A172 (cell line): ENCODE results near the gene LOC101059915. TPM values are rescaled to one million over a fixed set of nuclear protein-coding genes. Genes with fewer than 3 reads are reported as not detected.
"Not testable (repeated sequence)": the region's sequence is repeated elsewhere in the genome, so short reads cannot be mapped to it uniquely, and the experiment has no call there.

Experiments used
- DNase-seq: peaks from one replicate; pipeline ENCODE4 v3.0.0-alpha.2; 2015; ENCODE audit warnings: low spot score
- total RNA-seq: library from RNA; depleted of rRNA; stranded (reverse); fragments of >200 nt; shearing (Covaris generic); gene quantifications from 2 replicates; pipeline ENCODE4 v1.2.3, GENCODE V29; 2014; rRNA removed

The LOC101059915 gene

DNA sequence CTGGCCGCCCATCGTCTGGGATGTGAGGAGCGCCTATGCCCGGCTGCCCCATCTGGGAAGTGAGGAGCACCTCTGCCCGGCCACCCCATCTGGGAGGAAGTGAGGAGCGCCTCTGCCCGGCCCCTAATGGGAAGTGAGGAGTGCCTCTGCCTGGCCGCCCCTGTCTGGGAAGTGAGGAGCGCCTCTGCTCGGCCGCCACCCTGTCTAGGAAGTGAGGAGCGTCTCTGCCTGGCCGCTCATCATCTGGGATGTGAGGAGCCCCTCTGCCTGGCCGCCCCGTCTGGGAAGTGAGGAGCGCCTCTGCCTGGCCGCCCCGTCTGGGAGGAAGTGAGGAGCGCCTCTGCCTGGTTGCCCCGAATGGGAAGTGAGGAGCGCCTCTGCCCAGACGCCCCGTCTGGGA, 8.3 kb downstream of the LOC101059915 start:
- DNase-seq, result not testable (repeated sequence)

DNA sequence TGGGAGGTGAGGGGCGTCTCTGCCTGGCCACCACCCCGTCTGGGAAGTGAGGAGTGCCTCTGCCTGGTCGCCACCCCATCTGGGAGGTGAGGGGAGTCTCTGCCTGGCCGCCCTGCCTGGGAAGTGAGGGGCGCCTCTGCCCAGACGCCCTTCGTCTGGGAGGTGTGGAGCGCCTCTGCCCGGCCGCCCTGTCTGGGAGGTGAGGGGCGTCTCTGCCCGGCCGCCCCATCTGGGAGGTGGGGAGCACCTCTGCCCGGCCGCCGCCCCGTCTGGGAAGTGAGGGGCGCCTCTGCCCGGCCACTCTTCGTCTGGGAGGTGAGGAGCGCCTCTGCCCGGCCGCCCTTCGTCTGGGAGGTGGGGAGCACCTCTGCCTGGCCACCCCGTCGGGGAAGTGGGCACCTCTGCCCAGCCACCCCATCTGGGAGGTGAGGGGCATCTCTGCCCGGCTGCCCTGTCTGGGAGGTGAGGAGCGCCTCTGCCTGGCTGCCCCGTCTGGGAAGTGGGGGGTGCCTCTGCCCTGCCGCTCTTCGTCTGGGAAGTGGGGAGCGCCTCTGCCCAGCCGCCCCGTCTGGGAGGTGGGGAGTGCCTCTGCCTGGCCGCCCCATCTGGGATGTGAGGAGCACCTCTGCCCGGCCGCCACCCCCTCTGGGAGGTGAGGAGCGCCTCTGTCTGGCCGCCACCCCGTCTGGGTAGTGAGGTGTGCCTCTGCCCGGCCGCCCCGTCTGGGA, 8.9 kb downstream of the LOC101059915 start:
- not testable (repeated sequence) for DNase-seq

DNA sequence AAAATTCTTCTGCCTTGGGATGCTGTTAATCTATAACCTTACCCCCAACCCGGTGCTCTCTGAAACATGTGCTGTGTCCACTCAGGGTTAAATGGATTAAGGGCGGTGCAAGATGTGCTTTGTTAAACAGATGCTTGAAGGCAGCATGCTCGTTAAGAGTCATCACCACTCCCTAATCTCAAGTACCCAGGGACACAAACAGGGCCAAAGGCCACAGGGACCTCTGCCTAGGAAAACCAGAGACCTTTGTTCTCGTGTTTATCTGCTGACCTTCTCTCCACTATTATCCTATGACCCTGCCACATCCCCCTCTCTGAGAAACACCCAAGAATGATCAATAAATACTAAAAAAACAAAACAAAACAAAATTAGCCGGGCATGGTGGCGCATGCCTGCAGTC, 9.8 kb downstream of the LOC101059915 start:
- DNase-seq, result not testable (repeated sequence)

DNA sequence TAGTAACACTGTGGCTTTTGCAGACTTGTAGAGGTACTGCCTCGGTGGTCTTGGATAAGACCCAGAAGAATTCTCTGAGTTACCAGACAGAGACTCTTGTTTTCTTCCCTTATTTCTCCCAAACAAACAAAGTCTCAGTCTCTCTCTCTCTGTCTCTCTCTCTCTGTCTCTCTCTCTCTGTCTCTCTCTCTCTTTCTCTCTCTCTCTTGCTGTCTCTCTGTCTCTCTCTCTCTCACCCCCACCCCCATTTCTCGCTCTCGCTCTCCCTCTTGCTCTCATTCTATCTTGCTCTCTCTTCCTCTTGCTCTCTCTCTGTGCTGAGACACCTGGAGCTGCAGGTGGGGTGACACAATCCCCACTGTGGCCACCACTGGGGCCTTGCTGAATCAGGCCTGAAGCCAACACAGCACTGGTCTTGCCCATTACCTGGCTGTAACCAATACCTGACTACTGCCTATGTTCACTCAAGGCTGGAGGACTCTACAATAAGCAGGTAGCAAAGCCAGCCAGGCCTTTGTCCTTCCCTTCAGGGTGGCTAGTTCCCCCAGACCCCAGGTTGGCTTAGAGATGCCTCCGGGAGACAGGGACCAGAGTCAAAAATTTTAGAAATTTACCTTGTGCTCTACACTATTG, 12.3 kb downstream of the LOC101059915 start:
- no peak for DNase-seq

- not testable (repeated sequence) for DNase-seq
Observed at GRCh38 chrX:71696641-71697465, 29.5 kb downstream of the LOC101059915 start.

DNA sequence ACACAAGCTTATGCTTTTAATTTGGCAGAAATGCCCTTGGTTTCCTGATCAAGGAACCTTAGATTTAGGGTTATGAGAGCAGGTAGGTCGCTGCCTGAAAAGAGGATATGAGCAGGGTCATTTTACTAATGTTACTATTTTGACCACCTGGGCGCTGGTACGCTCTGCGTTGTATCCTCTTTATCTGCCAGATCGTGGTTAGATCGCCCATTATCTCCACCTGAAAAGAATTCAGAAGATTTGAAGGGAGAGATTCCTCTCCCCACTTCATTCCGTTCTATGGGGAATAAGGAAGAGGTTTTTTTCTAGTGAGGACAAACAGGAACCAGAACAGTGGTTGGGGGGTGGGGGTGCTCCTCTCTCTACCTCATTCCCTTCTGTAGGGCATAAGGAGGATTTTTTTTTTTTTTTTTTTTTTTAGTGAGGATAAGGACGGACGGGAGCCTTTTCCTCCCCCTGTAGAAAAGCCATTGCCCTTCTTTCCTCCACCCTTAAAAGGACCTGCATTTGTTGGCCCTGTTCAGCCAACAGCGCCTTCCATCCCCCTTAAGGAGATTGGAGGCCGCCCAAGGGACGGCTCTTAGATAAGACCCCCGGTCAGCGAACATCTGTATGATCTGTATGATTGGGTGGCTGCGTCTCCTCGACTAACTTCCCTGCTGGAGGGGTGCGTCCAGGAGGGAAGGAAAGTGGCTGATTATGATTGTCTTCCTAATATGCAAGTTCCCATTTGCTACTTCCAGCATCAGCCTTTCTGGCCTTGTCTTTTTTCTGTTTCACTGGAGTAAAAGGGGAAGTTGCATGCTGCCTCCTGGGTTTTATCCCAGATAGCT, 30.3 kb downstream of the LOC101059915 start:
- not testable (repeated sequence) for DNase-seq

GRCh38 chrX:71698299-71699022, 31.1 kb downstream of the LOC101059915 start:
- DNase-seq, result not testable (repeated sequence)

DNA sequence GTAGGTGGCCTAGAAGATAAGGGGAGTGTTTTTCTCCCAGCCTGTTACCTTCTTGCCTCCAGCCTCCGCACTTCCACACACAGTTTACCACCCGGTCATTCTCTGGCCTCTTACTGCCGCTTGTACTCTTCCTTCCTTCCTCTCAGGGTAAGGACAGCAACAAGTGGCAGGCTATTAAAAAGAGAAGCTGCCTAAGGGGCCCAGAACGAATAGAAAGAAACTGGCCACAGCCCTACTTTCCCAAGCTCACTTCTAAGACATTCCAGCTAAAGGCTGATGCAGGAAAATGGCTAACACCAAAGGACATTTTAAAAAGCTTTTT, 31.6 kb downstream of the LOC101059915 start:
- not testable (repeated sequence) for DNase-seq

GRCh38 chrX:71702853-71703252, 35.5 kb downstream of the LOC101059915 start:
- not testable (repeated sequence) for DNase-seq

DNA sequence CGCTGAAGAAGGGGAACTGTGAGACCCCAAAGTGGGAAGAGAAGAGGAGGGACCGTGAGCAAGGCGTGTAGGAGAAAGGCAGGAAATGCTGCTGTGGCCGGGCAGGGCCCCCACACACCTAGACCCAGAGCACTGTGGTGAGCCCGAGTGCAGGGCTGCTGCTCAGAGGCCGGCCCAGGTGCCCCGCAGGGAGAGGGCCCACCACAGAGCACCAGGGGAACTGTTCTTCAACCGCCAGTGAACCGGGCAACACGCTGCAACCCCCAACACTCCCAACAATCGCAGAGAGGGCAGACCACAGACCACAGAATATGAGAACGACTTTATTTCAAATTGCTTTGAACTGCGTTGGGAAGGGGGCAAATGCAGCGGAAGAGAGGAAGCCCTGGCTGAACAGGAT, 46.7 kb downstream of the LOC101059915 start:
- DNase-seq, result not testable (repeated sequence)

DNA sequence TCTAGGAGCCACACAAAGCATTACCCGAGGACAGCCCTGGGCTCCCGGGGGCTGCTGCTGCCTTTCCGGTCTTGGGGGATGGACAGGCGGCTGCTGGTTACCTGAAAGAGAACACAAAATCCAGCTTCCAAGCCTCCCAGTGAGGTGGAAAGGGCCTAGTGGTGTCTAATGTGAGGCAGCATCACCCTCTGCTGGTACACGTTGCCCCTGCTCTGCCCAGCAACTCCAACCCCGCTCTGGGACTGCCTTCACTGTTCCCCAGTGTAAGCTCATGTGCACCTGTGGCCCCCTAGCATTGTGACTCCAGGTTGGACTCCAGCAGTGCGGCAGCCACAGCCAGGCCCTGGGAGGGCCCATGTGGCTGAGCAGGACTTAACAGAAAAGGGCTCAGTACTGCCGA, 48.2 kb downstream of the LOC101059915 start:
- DNase-seq, result not testable (repeated sequence)

- not testable (repeated sequence) for DNase-seq
Observed at GRCh38 chrX:71716323-71716722, 49.0 kb downstream of the LOC101059915 start.

DNA sequence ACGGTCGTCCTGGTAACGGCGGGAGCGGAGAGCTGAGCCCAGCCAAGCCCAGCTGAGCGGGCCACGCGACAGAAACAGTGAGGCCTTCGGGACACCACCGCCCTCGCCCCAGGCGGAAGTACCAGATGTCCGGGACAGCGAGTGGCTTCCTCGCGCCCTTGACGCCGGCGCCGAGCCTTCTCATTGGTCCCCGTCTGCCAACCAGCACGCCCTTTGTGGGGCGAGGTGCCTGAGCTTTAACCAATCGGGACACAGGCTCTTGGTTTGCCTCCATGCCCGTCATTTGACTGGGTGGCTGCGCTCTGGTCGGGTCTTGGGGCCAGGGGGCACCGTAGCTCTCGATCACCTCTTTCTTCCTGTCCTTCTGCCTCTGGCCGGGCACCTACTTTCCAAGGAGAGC, 50.8 kb downstream of the LOC101059915 start, which contains the start of gene CXorf49:
TSS of gene CXorf49 (minus strand) at position 101 of the 400 bp plus-strand sequence. CDS start 134 bp downstream, outside the sequence.
- not testable (repeated sequence) for DNase-seq

- DNase-seq, result not testable (repeated sequence)
Observed at GRCh38 chrX:71719195-71719594, 51.8 kb downstream of the LOC101059915 start.

DNA sequence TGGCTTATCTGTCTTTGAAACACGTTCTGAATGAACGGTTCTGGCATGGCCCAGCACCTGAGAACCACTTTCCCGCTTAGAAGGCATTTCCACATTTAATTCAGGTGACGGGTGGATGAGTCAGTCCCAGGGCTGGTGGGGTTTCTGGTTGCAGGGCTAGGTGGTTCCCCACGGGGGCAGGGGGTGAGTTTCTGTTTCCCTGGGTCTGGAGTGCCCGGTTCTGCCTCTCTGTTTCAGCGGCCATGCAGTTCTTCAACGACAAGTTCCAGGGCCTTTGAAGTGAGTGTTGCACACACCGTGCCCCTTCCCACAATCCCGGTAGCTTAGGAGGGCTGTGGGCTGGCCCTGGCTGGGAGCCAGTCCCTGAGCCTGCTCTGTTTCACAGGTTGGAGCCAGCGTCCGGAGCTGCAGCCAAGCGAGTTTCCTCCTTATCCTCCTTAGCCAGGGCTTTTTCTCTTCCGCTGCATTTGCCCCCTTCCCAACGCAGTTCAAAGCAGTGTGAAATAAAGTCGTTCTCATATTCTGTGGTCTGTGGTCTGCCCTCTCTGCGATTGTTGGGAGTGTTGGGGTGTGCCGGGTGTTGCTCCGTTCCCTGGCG, 53.0 kb downstream of the LOC101059915 start:
- DNase-seq, result not testable (repeated sequence)

Other genes with a start within 250 kb of the LOC101059915 start
- gene OGT, start 134.4 kb upstream of the LOC101059915 start, total RNA-seq, result 51.9 and 55.3 TPM in 2 replicates
- 0.07 and 1.2 TPM in 2 replicates for gene GCNA, start 89.1 kb upstream of the LOC101059915 start, total RNA-seq
- not detected in 2 replicates for gene CXCR3, start 49.0 kb upstream of the LOC101059915 start, total RNA-seq
- not detected in 2 replicates for gene CXorf49, start 50.7 kb downstream of the LOC101059915 start, total RNA-seq
- gene CXorf49B, start 95.8 kb downstream of the LOC101059915 start, total RNA-seq, result not detected in 2 replicates
- gene NHSL2, start 243.3 kb downstream of the LOC101059915 start, total RNA-seq, result not detected in 2 replicates